CD4-positive, alpha-beta T cell treated with Interleukin-10 for 1 hour (primary cell): ENCODE measurements around the gene ATRIP.

Experiments used
- DNase-seq: peaks from one replicate; pipeline ENCODE4 v3.0.0-alpha.2; 2020

ATRIP gene

DNA sequence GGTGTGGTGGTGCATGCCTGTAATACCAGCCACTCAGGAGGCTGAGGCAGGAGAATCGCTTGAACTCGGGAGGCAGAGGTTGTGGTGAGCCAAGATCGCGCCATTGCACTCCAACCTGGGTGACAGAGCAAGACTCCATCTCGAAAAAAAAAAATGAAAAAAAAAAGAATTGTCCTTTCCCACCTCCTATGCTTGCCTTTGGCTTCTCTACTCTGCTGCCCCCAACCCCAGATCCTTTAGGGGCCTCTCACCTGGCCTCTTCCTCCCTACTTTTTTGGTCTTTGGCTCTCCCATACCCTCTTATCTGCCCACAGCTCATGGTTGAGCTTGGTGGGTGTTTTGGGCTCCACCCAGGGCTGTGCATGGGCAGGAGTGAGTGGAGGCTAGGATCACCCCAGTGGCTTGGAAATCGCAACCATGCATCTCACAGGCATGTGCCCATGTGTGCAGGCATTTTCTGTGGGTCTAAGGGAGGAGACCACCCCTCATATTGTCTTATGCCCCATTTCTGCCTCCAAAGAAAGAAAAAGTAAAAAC is 59.5 kb downstream of the ATRIP start:
- no peak for DNase-seq

DNA sequence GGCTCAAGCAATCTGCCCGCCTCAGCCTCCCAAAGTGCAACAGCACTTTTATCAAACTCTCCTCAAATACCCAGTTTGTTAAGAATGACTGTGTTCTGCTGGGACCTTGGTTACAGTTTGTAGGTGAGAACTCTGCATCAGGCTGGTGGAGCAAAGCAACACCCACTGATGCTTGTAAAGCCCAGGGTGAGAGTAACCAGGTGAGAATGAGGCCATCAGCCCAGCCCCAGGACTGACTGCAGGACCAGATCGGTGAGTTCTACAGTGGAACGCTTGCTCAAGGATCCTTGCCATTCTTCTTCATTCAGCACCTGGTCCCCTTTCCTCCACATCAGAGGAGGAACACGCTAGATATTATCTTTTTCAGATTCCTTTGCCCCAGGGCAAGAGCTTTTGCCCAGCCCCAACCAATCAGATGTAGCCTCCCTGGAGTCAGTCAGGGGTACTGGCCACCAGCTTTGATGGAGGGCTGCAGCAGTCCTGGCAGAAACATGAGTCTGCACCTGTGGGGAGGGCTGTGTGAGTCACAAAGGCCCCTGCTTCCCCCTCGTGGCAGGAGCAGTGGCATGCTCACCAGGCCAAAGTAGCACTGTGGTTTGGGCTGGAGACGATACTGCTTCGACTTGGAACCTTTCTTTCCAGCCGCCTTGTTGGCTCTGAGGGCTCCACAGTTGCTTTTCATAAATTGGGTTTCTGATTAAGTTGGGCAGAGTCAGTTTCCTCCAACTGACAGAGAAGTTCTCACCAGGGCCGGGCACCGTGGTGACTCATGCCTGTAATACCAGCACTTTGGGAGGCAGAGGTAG is 60.9 kb downstream of the ATRIP start:
- DNase-seq: peak; percentile 84

DNA sequence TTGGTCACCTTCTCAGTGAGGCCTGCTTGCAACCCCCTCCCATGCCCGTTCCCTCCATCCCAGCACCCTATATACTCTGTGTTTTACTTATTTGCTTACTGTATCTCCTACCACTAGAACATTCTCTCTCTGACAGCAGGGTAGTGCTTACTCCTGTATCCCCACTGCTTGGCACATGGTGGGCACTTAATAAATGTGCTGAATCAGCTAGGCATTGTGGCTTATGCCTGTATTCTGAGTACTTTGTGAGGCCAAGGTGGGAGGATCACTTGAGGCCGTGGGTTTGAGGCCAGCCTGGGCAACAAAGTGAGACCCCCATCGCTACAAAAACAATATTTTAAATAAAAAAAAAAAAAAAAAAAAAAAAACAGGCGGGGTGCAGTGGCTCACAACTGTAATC is 65.0 kb downstream of the ATRIP start:
- no peak for DNase-seq

DNA sequence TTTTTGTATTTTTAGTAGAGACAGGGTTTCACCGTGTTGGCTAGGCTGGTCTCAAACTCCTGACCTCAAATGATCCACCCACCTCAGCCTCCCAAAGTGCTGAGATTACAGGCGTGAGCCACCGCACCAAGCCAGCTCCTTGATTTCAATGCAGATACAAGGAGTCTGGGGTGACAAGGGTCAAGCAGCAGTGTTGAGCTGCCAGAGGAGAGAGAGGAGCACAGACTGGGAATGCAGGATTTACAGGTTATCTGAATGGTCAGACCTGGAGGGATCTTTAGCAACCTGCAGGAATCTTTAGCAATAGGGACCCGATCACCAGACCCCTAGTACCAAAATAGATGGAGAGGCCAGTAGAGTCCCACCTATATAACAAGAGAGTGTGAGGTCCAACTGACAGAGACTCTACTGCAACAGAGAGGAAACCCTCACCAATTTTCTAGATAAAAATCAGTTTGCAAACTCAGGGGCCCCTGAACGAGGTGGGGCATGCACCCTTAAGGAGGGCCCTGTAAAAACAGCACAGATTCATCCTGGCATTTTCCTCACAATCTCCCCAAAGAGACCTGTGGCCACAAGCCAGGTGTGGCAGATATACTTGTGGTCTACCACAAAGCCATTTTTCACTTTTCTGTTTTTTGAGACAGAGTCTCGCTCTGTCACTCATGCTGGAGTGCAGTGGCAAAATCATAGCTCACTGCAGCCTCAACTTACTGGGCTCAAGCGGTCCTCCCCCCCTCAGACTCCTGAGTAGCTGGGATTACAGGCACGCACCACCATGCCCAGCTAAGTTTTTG is 68.1 kb downstream of the ATRIP start:
- DNase-seq: peak; percentile 48
